Globus pallidus (tissue), 1 donor: Measurements from ENCODE around the gene TMEM86A.
A peak's percentile ranks its signal among the peaks of the same experiment; 100 is the strongest.

Experiments
- DNase-seq: peaks from one replicate; pipeline ENCODE4 v3.0.0-alpha.2; 2015; ENCODE audit warnings: low spot score

The TMEM86A gene

GRCh38 chr11:18700375-18700774 is 1.8 kb downstream of the TMEM86A start:
- no peak for DNase-seq

GRCh38 chr11:18700872-18701271 is 2.3 kb downstream of the TMEM86A start:
- DNase-seq, result no peak

GRCh38 chr11:18701614-18702216 is 3.1 kb downstream of the TMEM86A start:
- no peak for DNase-seq

GRCh38 chr11:18703001-18703763 is 4.6 kb downstream of the TMEM86A start:
- no peak for DNase-seq

GRCh38 chr11:18704045-18704645 is 5.6 kb downstream of the TMEM86A start:
- DNase-seq, result no peak

- DNase-seq, result no peak
Measured at GRCh38 chr11:18704698-18705097, 6.1 kb downstream of the TMEM86A start.

GRCh38 chr11:18705651-18706281 is 7.2 kb downstream of the TMEM86A start:
- DNase-seq, result no peak

GRCh38 chr11:18706330-18707243 is 8.0 kb downstream of the TMEM86A start:
- DNase-seq, result no peak

GRCh38 chr11:18707811-18708340 is 9.3 kb downstream of the TMEM86A start:
- DNase-seq, result no peak

- DNase-seq, result no peak
Measured at GRCh38 chr11:18709414-18709813, 10.8 kb downstream of the TMEM86A start.

GRCh38 chr11:18710545-18710944 is 12.0 kb downstream of the TMEM86A start:
- no peak for DNase-seq

- DNase-seq, result no peak
Measured at GRCh38 chr11:18713646-18714442, 15.3 kb downstream of the TMEM86A start.

GRCh38 chr11:18714443-18714780 is 15.8 kb downstream of the TMEM86A start:
- no peak for DNase-seq

- DNase-seq, result no peak
Measured at GRCh38 chr11:18715476-18715875, 16.9 kb downstream of the TMEM86A start.

- no peak for DNase-seq
Measured at GRCh38 chr11:18720091-18720807, 21.7 kb downstream of the TMEM86A start.

GRCh38 chr11:18720808-18721560 is 22.4 kb downstream of the TMEM86A start:
- peak; percentile 48 for DNase-seq

- DNase-seq, result no peak
Measured at GRCh38 chr11:18721561-18722292, 23.1 kb downstream of the TMEM86A start.

- no peak for DNase-seq
Measured at GRCh38 chr11:18722293-18722637, 23.7 kb downstream of the TMEM86A start.

- DNase-seq, result no peak
Measured at GRCh38 chr11:18723991-18724390, 25.4 kb downstream of the TMEM86A start.
